Activated CD4-positive, alpha-beta T cell treated with anti-CD3 and anti-CD28 coated beads, Interleukin-2, amount 50 U/mL, for 24 hours (primary cell): ENCODE measurements around the gene GPR63.

ENCODE experiments used
- DNase-seq, 2 donors: peaks; one replicate each; pipeline ENCODE4 v3.0.0-alpha.2; 2020; ENCODE audit warnings: low read depth in 1 of 2, low spot score in 1 of 2

Gene GPR63

GRCh38 chr6:96823743-96824142 lies 13.5 kb downstream of the GPR63 start:
- DNase-seq, result no peak

- DNase-seq, result no peak
Observed at GRCh38 chr6:96821034-96821433, 16.2 kb downstream of the GPR63 start.

GRCh38 chr6:96816301-96816817 lies 20.9 kb downstream of the GPR63 start:
- no peak for DNase-seq

GRCh38 chr6:96814625-96815024 lies 22.7 kb downstream of the GPR63 start:
- no peak for DNase-seq

- DNase-seq, result no peak
Observed at GRCh38 chr6:96812077-96812703, 25.1 kb downstream of the GPR63 start.

GRCh38 chr6:96811670-96812069 lies 25.6 kb downstream of the GPR63 start:
- DNase-seq, result no peak

- DNase-seq, result no peak
Observed at GRCh38 chr6:96811136-96811535, 26.1 kb downstream of the GPR63 start.

GRCh38 chr6:96809119-96809518 lies 28.2 kb downstream of the GPR63 start:
- no peak for DNase-seq

GRCh38 chr6:96803106-96803481 lies 34.2 kb downstream of the GPR63 start:
- DNase-seq, result no peak

- no peak for DNase-seq
Observed at GRCh38 chr6:96795481-96795880, 41.8 kb downstream of the GPR63 start.

GRCh38 chr6:96794980-96795379 lies 42.3 kb downstream of the GPR63 start:
- DNase-seq, result no peak

GRCh38 chr6:96792561-96793190 lies 44.6 kb downstream of the GPR63 start:
- no peak for DNase-seq

- no peak for DNase-seq
Observed at GRCh38 chr6:96789871-96790270, 47.4 kb downstream of the GPR63 start.

GRCh38 chr6:96787846-96788580 lies 49.3 kb downstream of the GPR63 start:
- DNase-seq, result no peak

- no peak for DNase-seq
Observed at GRCh38 chr6:96786336-96786735, 50.9 kb downstream of the GPR63 start.

- no peak for DNase-seq
Observed at GRCh38 chr6:96784650-96785049, 52.6 kb downstream of the GPR63 start.

GRCh38 chr6:96783307-96783706 lies 54.0 kb downstream of the GPR63 start:
- DNase-seq, result no peak

- DNase-seq, result no peak
Observed at GRCh38 chr6:96781557-96781956, 55.7 kb downstream of the GPR63 start.

GRCh38 chr6:96777113-96777512 lies 60.2 kb downstream of the GPR63 start:
- no peak for DNase-seq

GRCh38 chr6:96775727-96776400 lies 61.4 kb downstream of the GPR63 start:
- DNase-seq, result no peak

- no peak for DNase-seq
Observed at GRCh38 chr6:96766769-96767168, 70.5 kb downstream of the GPR63 start.

GRCh38 chr6:96762599-96762998 lies 74.7 kb downstream of the GPR63 start:
- no peak for DNase-seq
